Measurements from ENCODE around the gene TMEM196.

GRCh38 chr7:19728716-19729115, 44.7 kb downstream of the TMEM196 start:
- TF ChIP-seq CTCF (IDR thresholded peaks at IDR 0.05; ENCODE audit: low read depth, low read length, missing input control) (no peak), REST (IDR thresholded peaks at IDR 0.05) (no peak), SP1 (IDR thresholded peaks at IDR 0.05) (no peak), RAD21 (IDR thresholded peaks at IDR 0.05) (no peak), TAF1 (conservative IDR thresholded peaks at IDR 0.05) (no peak), ATF3 (IDR thresholded peaks at IDR 0.05) (no peak), MAX (IDR thresholded peaks at IDR 0.05) (no peak), HNF4A (conservative IDR thresholded peaks at IDR 0.05) (no peak), NR2F2 (IDR thresholded peaks at IDR 0.05) (no peak)
